ENCODE data around the gene PLXND1.
"Not testable (repeated sequence)": the region's sequence is repeated elsewhere in the genome, so short reads cannot be mapped to it uniquely, and the experiment has no call there.

Gene PLXND1

GRCh38 chr3:129612534-129613366 is 6.3 kb upstream of the PLXND1 start:
- DNase-seq = no peak

DNA sequence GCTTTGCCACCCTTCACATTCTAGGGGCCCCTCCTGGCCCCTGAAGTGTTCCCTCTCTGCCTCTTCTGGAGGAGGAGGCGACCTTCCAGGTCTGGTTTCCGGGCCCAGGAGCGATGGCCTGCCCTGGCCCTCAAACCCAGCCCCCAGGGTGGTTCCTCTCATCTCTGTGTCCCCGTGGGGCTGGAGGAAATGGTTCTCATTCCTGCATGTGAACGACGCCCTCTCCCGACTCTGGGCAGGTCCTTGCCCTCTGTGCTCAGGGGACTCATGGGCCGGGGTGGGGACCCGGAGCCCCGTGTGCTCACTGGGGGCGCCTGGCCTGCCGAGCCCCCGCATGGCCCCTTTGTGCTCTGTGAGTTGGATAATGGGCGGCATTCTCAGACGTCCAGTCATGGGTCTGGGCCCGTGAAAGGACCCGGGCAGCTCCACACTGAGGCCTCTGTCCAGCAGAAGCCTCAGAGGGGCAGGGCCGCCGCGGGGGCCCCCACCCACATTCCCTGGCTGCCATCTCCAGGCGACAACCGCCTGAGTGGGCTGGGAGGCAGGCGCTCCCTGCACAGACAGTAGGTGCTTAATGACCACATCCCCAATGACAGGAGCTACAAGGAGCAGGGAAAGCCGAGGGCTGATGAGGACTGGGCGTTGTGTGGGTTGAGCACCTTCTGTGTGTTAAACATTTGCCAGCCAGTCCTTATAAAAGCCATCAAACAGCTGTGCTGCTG is 5.5 kb upstream of the PLXND1 start:
- no peak for DNase-seq

- no peak for DNase-seq
Observed at GRCh38 chr3:129611446-129611800, 4.9 kb upstream of the PLXND1 start.

DNA sequence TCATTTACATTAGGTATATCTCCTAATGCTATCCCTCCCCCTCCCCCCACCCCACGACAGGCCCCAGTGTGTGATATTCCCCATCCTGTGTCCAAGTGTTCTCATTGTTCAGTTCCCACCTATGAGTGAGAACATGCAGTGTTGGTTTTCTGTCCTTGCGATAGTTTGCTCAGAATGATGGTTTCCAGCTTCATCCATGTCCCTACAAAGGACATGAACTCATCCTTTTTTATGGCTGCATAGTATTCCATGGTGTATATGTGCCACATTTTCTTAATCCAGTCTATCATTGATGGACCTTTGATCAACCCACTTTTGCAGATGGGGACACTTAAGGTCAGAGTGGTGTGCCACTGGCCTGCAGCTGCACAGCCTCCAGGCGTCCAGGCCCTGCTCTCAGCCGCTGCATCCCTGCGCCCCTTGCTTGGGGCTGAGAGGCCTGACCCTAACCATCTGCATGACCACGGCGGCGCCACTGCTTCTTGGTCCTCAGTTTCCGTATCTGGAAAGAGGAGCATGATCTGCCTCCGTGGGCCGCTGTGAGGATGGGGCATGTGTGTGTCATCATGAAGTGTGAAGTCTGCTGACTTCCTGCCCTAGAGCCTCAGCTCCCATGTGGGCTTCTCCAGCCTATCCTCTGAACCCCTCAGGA is 4.4 kb upstream of the PLXND1 start:
- DNase-seq = not testable (repeated sequence)

DNA sequence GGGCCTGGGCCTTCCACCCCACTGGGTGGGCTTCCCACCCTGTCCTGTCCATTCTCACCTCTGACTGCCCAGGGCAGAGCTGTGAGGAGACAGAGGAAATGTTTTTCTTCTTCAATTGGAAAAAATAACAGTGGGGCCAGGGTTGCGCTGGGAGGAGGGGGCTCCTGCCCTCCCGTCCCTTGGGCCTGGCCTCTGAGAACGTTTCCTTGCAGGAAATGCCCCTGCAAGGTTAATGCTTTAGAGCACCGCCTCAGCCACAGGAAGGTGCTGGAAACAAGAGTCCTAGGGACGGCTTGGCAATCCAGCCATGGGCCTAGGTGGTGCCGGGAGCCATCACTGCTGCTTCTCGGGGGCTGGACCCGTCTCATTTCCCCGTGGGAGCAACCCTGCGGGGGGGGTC is 3.8 kb upstream of the PLXND1 start:
- DNase-seq = no peak

DNA sequence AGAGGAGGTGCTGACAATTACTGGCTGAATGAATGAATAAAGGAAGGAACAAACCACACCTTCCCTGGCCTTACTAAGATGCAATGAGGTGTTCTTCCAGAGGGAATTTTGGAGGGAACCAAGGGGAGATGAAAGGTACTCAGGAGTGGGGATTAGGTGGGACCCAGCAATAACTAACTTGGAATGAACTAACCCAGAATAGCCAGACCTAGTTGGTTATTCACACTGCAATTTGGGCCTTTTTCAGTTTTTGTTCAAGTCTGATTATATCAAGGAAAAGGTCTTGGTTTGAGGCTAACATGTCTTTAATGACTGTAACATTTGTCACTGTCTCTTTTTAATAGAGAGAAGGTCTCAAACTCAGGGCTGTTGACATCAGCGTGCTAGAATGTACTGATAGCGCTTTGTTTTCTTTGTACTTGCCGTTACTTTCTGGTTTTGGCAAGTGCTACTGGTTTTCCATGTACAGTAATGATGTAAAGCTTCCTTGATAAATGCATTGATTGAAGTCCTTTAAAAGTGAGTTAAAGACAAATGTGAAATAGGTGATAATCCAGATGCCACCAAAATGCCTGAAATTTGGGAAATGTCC is 3.2 kb upstream of the PLXND1 start:
- no peak for DNase-seq

GRCh38 chr3:129608936-129609590 is 2.6 kb upstream of the PLXND1 start:
- DNase-seq = no peak

GRCh38 chr3:129608087-129608935 is 1.8 kb upstream of the PLXND1 start:
- DNase-seq = no peak

GRCh38 chr3:129607391-129608068 is 1.1 kb upstream of the PLXND1 start:
- no peak for DNase-seq

DNA sequence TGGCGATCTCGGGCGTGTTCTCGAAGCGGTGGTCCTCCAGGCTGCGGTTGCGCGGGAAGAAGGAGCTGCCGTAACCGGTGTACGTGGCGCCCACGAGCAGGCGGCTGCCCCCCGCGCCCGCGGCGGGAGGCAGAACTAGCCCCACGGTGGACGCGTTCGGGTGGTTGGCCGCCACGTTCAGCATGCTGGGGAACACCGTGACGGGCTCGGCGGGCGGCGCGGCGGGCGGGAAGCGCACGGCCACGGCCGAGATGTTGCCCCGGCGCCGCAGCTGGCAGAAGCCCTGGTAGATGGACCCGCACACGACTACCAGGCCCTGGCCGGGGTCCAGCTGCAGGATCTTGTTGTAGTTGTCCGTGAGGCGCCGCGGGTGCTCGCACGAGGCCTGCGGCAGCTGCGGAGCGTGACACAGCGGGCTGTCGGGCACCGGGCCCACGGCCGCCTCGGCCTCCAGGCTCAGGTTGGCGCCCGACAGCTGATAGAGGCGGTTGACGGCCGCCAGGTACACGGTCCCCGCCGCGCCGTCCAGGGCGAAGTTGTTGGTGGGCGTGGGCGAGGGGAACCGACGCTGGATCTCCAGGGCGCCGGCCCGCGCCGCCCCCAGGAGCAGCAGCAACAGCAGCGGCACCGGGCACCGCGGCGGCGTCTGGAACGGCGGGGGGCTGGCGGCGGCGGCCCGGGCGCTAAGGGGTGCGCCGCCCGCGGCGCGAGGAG is 397 bp downstream of the PLXND1 start:
- no peak for DNase-seq

DNA sequence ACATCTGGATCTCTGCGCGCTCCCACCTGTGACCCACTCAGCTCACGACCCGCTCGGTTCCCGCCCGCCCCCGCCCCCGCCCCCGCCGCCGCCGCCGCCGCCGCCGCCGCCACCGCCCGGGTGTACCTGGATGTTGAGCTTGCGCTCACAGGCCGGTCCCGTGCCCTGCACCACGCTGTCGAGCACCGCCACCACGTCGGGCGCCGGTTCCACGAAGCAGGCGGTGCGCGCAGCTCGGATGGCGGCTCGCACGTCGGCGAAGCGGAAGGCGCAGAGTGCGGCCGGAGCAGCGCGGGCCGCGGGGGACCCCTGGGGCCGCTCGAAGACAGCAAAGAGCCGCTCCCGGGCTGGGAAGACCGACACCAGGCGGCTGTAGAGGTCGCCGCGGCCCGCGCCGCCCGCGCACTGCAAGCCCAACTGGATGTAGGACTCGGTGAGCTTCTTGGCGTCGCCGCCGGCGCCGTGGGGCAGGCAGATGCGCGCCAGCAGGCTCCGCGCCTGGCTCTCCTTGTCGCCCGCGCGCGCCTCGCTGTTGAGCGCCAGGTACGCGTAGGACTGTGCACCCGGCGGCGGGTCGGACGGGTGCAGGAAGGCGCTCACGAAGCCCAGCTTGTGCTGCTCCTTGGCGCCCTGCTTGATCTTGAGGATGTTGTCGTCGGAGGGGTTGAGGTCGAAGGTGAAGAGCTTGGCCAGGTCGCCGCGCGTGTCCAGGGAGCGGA is 1.1 kb downstream of the PLXND1 start:
- peak; percentile 50 for DNase-seq

DNA sequence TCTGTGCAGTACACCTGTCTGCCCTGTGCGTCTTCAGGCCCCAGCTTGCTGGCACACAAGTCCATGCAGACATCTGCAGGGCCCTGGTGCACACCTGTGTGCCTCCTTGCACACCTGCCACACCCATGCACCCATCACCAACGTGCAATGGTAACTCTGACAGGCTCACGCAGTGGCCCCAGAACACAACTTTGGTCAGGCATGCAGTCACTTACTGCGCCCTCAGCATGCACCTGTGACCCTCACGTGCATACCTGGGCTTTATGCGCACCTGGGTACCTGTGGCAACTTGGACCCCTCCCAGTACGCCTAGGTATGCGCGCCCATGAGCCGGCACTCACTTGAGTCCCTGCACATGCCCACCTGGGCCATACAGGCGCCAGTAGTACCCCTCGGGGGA is 1.7 kb downstream of the PLXND1 start:
- DNase-seq = no peak

DNA sequence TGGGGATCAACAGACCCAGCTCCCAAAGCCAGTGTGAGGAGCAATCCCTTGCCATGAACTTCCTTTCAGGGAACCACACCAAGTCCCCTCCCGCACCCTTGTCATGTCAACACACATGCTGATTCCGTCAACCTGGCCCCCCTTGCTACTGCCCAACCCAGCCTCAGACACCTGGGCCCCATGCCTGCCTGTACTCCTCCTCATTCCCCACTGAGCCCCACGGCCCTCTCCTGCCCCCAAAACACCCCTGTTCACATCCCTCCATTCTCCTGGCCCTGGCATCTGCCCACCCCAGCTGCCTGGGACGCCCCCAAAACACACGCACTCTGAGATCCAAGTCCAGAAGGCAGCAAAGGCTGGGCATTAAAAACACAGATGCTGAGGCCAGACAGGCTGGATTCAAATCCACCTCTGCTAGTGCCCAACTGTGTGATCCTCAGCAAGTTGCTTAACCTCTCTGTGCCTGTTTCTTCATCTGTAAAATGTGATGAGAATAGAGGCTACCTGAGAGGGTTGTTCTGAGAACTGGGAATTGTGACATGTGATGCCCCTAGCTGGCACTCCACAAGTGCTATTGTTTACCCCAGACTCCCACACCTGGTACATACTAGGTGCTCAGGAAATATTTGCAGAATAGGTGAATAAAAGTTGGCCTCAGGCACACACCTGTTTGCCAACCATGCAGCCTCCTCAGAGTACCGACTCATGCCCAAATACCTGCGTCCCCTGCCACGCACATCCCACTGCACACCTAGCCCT is 2.3 kb downstream of the PLXND1 start:
- DNase-seq = no peak

DNA sequence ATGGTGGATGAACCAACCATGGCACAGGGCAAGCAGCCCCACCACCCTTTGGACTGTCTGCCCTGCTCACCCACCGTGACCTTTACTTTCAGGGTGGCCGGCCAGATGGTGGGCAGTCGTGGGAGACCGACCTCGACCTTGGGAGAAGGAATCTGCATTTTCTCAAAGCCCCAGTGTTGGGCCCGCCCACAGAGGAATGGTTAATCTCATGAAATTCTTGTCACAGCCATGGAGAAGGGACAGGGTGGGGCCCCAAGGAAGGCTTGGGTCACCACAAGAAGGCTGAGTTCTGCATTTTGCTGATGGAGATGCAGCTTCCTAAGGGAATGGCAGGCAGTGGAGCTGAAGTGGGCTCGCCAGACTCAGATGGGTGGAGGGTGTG is 2.9 kb downstream of the PLXND1 start:
- DNase-seq = no peak

DNA sequence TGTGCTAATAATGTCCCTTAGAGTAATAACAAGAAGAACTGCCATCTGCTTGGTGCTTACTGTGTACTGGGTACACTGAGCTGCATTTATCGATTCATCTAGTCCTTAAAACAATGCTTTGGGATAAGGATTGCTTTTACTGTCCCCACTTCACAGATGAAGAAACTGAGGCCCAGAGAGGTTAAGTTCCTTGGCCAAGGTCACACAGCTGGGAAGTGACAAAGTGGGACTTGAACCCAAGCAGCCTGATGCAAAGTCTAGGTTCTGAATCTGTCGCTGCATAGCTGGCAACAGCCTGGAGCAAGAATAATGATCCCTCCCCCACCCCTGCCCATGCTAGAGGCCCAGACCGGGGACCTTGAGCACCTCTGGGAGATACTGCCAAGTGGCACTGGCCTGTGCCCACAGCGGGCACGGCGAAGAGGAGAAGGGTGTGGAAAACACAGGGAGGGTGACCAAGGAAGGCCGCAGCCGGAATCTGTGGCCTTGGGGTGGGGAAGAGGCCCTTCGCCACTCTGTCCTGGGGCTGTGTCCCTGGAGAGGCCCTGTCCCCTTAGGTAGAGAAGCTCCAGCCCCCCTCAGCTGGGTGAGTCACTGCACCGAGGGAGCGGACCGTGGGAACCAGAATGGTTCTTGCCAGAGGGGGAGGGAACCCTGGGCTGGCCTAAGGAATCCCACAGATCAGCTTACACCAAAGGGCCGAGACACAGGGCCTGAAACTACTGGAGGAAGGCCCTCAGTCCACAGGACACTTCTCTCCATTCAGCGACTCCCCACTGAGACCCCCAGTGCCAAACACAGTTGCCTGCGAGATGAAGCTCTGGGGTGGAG is 3.5 kb downstream of the PLXND1 start:
- no peak for DNase-seq

GRCh38 chr3:129602309-129602708 is 4.2 kb downstream of the PLXND1 start:
- DNase-seq = no peak

GRCh38 chr3:129601713-129602112 is 4.8 kb downstream of the PLXND1 start:
- no peak for DNase-seq

DNA sequence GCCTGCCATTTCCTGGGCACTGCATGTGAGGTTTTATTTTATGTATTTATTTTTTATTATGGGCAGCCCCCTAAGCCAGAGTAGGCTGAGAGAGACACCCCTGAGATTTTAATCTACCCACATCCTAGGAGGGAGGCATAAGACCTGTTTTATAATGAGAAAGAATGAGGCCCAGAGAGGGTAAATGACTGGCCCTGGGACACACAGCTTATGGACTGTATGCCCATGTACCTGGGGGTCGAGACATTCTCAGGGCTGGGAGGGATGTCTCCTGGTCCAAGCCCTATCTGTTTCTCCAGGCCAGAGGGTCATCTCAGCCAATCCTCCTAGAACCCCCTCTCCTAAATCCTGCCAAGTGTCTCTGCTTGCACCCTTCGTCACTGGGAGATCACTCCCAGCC is 6.1 kb downstream of the PLXND1 start:
- DNase-seq = no peak

Data from activated effector memory CD4-positive, alpha-beta T cell treated with Interleukin-2 at 50 U/mL for 16 hours (primary cell).